Endodermal cell (in vitro differentiated cells): ENCODE data around the gene MARF1. TPM values are rescaled to one million over a fixed set of nuclear protein-coding genes. Genes with fewer than 3 reads are reported as not detected.
"Not testable (repeated sequence)": the region's sequence is repeated elsewhere in the genome, so short reads cannot be mapped to it uniquely, and the experiment has no call there.

Source experiments
- DNase-seq: peaks from one replicate; pipeline ENCODE4 v3.0.0-alpha.2; 2017
- H3K27ac ChIP-seq: 2 replicates; pipeline ENCODE4 v1.5.1; 2013; ENCODE audit warnings: mild to moderate bottlenecking, low read depth, low read length, moderate library complexity
- H3K27me3 ChIP-seq: 2 replicates; pipeline ENCODE4 v1.6.1; 2013; ENCODE audit warnings: mild to moderate bottlenecking, low read length, moderate library complexity; ENCODE audit not compliant: insufficient read depth, control insufficient read depth, poor library complexity, severe bottlenecking
- H3K36me3 ChIP-seq: 2 replicates; pipeline ENCODE4 v1.7.0; 2013; ENCODE audit warnings: mild to moderate bottlenecking, low read length, moderate library complexity; ENCODE audit not compliant: control insufficient read depth, insufficient read depth
- H3K4me1 ChIP-seq: one replicate; pipeline ENCODE4 v1.7.0; 2013; ENCODE audit warnings: low read length; ENCODE audit not compliant: control insufficient read depth, insufficient read depth
- H3K4me3 ChIP-seq: 2 replicates; pipeline ENCODE4 v1.5.1; 2013; ENCODE audit warnings: mild to moderate bottlenecking, low read length, moderate library complexity
- H3K9ac ChIP-seq: 2 replicates; pipeline ENCODE4 v1.6.1; 2013; ENCODE audit warnings: mild to moderate bottlenecking, low read length, moderate library complexity; ENCODE audit not compliant: poor library complexity, severe bottlenecking; ENCODE audit errors: extremely low read depth
- H3K9me3 ChIP-seq: 2 replicates; pipeline ENCODE4 v1.6.1; 2013; ENCODE audit warnings: mild to moderate bottlenecking, low read length, moderate library complexity; ENCODE audit not compliant: control insufficient read depth
- H3K27ac Mint-ChIP-seq: 2 replicates; pipeline ENCODE4 v1.8.0; 2020; ENCODE audit warnings: mixed read lengths
- H3K27me3 Mint-ChIP-seq: 2 replicates; pipeline ENCODE4 v1.8.0; 2021; ENCODE audit warnings: mild to moderate bottlenecking, mixed read lengths; ENCODE audit not compliant: insufficient read depth
- H3K36me3 Mint-ChIP-seq: 2 replicates; pipeline ENCODE4 v1.8.0; 2020; ENCODE audit warnings: low read depth, mixed read lengths
- H3K4me1 Mint-ChIP-seq: 2 replicates; pipeline ENCODE4 v1.8.0; 2020; ENCODE audit warnings: mixed read lengths
- H3K4me3 Mint-ChIP-seq: 2 replicates; pipeline ENCODE4 v1.8.0; 2020; ENCODE audit warnings: mild to moderate bottlenecking, moderate library complexity, mixed read lengths
- H3K9me3 Mint-ChIP-seq: 2 replicates; pipeline ENCODE4 v1.8.0; 2020; ENCODE audit warnings: mild to moderate bottlenecking, mixed read lengths
- WGBS, 2 experiments: methylation state at CpG; one replicate each; pipeline versions ENCODE4 v1.1.5 to v1.1.7; 2013; ENCODE audit warnings: missing lambda C conversion rate in 2 of 2, mixed read lengths in 1 of 2; ENCODE audit not compliant: insufficient coverage in 1 of 2, insufficient read length in 1 of 2; 5-methylcytosine and 5-hydroxymethylcytosine counted together
- total RNA-seq, 2 donors: library from RNA; stranded (reverse); fragmentation: NEBNext Ultra II Directional in 1 of 2; extraction: Animal tissue kit (Norgen Biotek cat#: 25700) in 1 of 2; gene quantifications; 2 replicates in 1 of 2; 3 replicates in 1 of 2; pipeline ENCODE4 v1.2.1, GENCODE V29; 2021
- TF ChIP-seq, protein P1 (sequence below): fragments of 200-600 bp; sonication (generic); conservative IDR thresholded peaks from 2 replicates; pipeline ENCODE4 v1.5.0; 2021; ENCODE audit warnings: antibody characterized with exemption, mild to moderate bottlenecking

Gene MARF1
- total RNA-seq, 2 donors from 2014 or later, result 39.3 to 39.6 TPM

- H3K27ac Mint-ChIP-seq, result no peak overlapping the region
- 91 to 93% methylated on average over 6 to 7 of the region's 7 CpGs for WGBS, 2 experiments
- no peaks in the 10 kb centered on the region for H3K27me3 Mint-ChIP-seq
- no peak overlapping the region for H3K27ac ChIP-seq
- no peak for DNase-seq
- peaks cover 24% of the 10 kb centered on the region for H3K4me1 Mint-ChIP-seq
- H3K36me3 Mint-ChIP-seq, result no peaks in the 10 kb centered on the region
- no peaks in the 10 kb centered on the region for H3K27me3 ChIP-seq
- H3K9ac ChIP-seq, result no peak overlapping the region
- no peaks in the 10 kb centered on the region for H3K4me1 ChIP-seq
- no peak overlapping the region for H3K4me3 ChIP-seq
- H3K4me3 Mint-ChIP-seq, result no peak overlapping the region
- no peaks in the 10 kb centered on the region for H3K9me3 ChIP-seq
- H3K9me3 Mint-ChIP-seq, result peaks cover 3% of the 10 kb centered on the region
- no peaks in the 10 kb centered on the region for H3K36me3 ChIP-seq
- TF ChIP-seq, protein P1, sequence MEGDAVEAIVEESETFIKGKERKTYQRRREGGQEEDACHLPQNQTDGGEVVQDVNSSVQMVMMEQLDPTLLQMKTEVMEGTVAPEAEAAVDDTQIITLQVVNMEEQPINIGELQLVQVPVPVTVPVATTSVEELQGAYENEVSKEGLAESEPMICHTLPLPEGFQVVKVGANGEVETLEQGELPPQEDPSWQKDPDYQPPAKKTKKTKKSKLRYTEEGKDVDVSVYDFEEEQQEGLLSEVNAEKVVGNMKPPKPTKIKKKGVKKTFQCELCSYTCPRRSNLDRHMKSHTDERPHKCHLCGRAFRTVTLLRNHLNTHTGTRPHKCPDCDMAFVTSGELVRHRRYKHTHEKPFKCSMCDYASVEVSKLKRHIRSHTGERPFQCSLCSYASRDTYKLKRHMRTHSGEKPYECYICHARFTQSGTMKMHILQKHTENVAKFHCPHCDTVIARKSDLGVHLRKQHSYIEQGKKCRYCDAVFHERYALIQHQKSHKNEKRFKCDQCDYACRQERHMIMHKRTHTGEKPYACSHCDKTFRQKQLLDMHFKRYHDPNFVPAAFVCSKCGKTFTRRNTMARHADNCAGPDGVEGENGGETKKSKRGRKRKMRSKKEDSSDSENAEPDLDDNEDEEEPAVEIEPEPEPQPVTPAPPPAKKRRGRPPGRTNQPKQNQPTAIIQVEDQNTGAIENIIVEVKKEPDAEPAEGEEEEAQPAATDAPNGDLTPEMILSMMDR, result no peak
Measured at GRCh38 chr16:15573274-15573895, 69.6 kb downstream of the MARF1 start.

- H3K27ac ChIP-seq, result no peak overlapping the region
- Mint-ChIP-seq H3K27me3 (no peaks in the 10 kb centered on the region), H3K4me1 (peaks cover 24% of the 10 kb centered on the region), H3K4me3 (no peak overlapping the region), H3K27ac (no peak overlapping the region), H3K9me3 (peaks cover 2% of the 10 kb centered on the region), H3K36me3 (no peaks in the 10 kb centered on the region)
- no peak overlapping the region for H3K4me3 ChIP-seq
- H3K27me3 ChIP-seq, result no peaks in the 10 kb centered on the region
- H3K4me1 ChIP-seq, result no peaks in the 10 kb centered on the region
- WGBS, 2 experiments, result 90 to 91% methylated on average over 7 to 9 of the region's 9 CpGs
- TF ChIP-seq, protein P1, result no peak
- no peaks in the 10 kb centered on the region for H3K9me3 ChIP-seq
- no peak overlapping the region for H3K9ac ChIP-seq
- no peaks in the 10 kb centered on the region for H3K36me3 ChIP-seq
- DNase-seq, result no peak
Measured at GRCh38 chr16:15572329-15573001, 70.5 kb downstream of the MARF1 start.

- H3K36me3 ChIP-seq, result no peaks in the 10 kb centered on the region
- peaks cover 2% of the 10 kb centered on the region for H3K9me3 Mint-ChIP-seq
- H3K27me3 Mint-ChIP-seq, result no peaks in the 10 kb centered on the region
- no peak overlapping the region for H3K4me3 ChIP-seq
- H3K27me3 ChIP-seq, result no peaks in the 10 kb centered on the region
- H3K4me3 Mint-ChIP-seq, result no peak overlapping the region
- H3K9me3 ChIP-seq, result no peaks in the 10 kb centered on the region
- H3K27ac ChIP-seq, result no peak overlapping the region
- TF ChIP-seq, protein P1, result no peak
- WGBS, 2 experiments, result 87 to 90% methylated on average over 6 of the region's 6 CpGs
- H3K4me1 ChIP-seq, result no peaks in the 10 kb centered on the region
- no peak overlapping the region for H3K27ac Mint-ChIP-seq
- no peaks in the 10 kb centered on the region for H3K36me3 Mint-ChIP-seq
- no peak overlapping the region for H3K9ac ChIP-seq
- DNase-seq, result no peak
- H3K4me1 Mint-ChIP-seq, result peaks cover 22% of the 10 kb centered on the region
Measured at GRCh38 chr16:15571557-15571956, 71.4 kb downstream of the MARF1 start.

GRCh38 chr16:15570666-15571065, 72.3 kb downstream of the MARF1 start:
- H3K9me3 ChIP-seq, H3K36me3 Mint-ChIP-seq, H3K4me1 ChIP-seq, H3K9ac ChIP-seq, H3K9me3 Mint-ChIP-seq, H3K27ac Mint-ChIP-seq, H3K36me3 ChIP-seq, H3K27ac ChIP-seq, H3K4me3 ChIP-seq, DNase-seq, H3K27me3 Mint-ChIP-seq, H3K4me3 Mint-ChIP-seq, H3K27me3 ChIP-seq: not testable (repeated sequence)
- peaks cover 18% of the 10 kb centered on the region for H3K4me1 Mint-ChIP-seq
- WGBS, 2 experiments, result 77 to 86% methylated on average over 3 to 4 of the region's 4 CpGs
